Astrocyte of the cerebellum (primary cell): ENCODE data around the gene FBXW4.

Source experiments
- DNase-seq: peaks from one replicate; pipeline ENCODE4 v3.0.0-alpha.2; 2011; ENCODE audit warnings: low read depth
- H3K4me3 ChIP-seq: 2 replicates; pipeline ENCODE4 v1.5.1; 2011; ENCODE audit warnings: mild to moderate bottlenecking, low read depth, low read length, moderate library complexity
- CTCF ChIP-seq: IDR thresholded peaks from 2 replicates; pipeline ENCODE4 v1.5.1; 2012; ENCODE audit warnings: low read length, low read depth, moderate library complexity, mild to moderate bottlenecking; ENCODE audit errors: missing control alignments
- in situ Hi-C: cut with HindIII; loops from 2 replicates; pipeline ENCODE4 v1.10.0; 2017; ENCODE audit warnings: low sequenced_read_pairs

Gene FBXW4

GRCh38 chr10:101562231-101562630 lies 132.7 kb downstream of the FBXW4 start:
- TF ChIP-seq CTCF = no peak
- DNase-seq = no peak
- in situ Hi-C loops = no loop called here
- no peak overlapping the region for H3K4me3 ChIP-seq

GRCh38 chr10:101561068-101561915 lies 133.7 kb downstream of the FBXW4 start:
- no peak for DNase-seq
- TF ChIP-seq CTCF = no peak
- in situ Hi-C loops = no loop called here
- no peak overlapping the region for H3K4me3 ChIP-seq
